Endothelial cell of umbilical vein (primary cell): Measurements from ENCODE around the gene COG2.

ENCODE experiments used
- CTCF ChIP-seq, 2 donors: IDR thresholded peaks; 1 replicate in 1 of 2; 2 replicates in 1 of 2; pipeline ENCODE4 v1.5.1; 2011; ENCODE audit warnings: low read length in 2 of 2, mild to moderate bottlenecking in 2 of 2, moderate library complexity in 2 of 2, control low read depth in 1 of 2, inconsistent platforms in 1 of 2, low read depth in 1 of 2; ENCODE audit not compliant: insufficient read depth in 1 of 2; ENCODE audit errors: extremely low read depth in 1 of 2
- EZH2 ChIP-seq: IDR thresholded peaks from 2 replicates; pipeline ENCODE4 v1.6.1; 2012; ENCODE audit warnings: borderline replicate concordance, low read depth, mild to moderate bottlenecking, moderate library complexity, low read length, inconsistent platforms; ENCODE audit not compliant: severe bottlenecking
- GATA2 ChIP-seq: IDR thresholded peaks from 2 replicates; pipeline ENCODE4 v1.7.0; 2011; ENCODE audit warnings: low read depth, mild to moderate bottlenecking, moderate library complexity, mixed read lengths, low read length; ENCODE audit not compliant: insufficient read length, insufficient read depth
- JUN ChIP-seq: IDR thresholded peaks from 2 replicates; pipeline ENCODE4 v1.6.1; 2011; ENCODE audit warnings: borderline replicate concordance, low read depth; ENCODE audit not compliant: insufficient read length, insufficient read depth
- POLR2A ChIP-seq: IDR thresholded peaks from 2 replicates; pipeline ENCODE4 v1.6.1; 2012; ENCODE audit warnings: low read depth, mild to moderate bottlenecking, control low read depth, low read length
- POLR2AphosphoS5 ChIP-seq: IDR thresholded peaks from 2 replicates; pipeline ENCODE4 v1.6.1; 2012; ENCODE audit warnings: low read depth, mild to moderate bottlenecking, control low read depth, low read length, moderate library complexity; ENCODE audit not compliant: insufficient read depth
- TF ChIP-seq, protein P1 (sequence below): IDR thresholded peaks from 2 replicates; pipeline ENCODE4 v1.6.1; 2011; ENCODE audit not compliant: insufficient read depth, insufficient read length

GRCh38 chr1:230699716-230700115 is 57.4 kb downstream of the COG2 start:
- TF ChIP-seq EZH2 (no peak), CTCF (IDR thresholded peaks at IDR 0.05; ENCODE audit: extremely low read depth in 1 of 2, insufficient read depth in 1 of 2, low read depth in 1 of 2, low read length in 2 of 2) (no peak), POLR2A (no peak), POLR2AphosphoS5 (no peak), GATA2 (no peak), JUN (no peak)
- TF ChIP-seq, protein P1, sequence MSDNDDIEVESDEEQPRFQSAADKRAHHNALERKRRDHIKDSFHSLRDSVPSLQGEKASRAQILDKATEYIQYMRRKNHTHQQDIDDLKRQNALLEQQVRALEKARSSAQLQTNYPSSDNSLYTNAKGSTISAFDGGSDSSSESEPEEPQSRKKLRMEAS = no peak
